GM19324 (cell line): ENCODE measurements around the gene LRP6.
"Not testable (repeated sequence)": the region's sequence is repeated elsewhere in the genome, so short reads cannot be mapped to it uniquely, and the experiment has no call there.

Source experiments
- ATAC-seq: cut with Tn5 transposase; IDR thresholded peaks from one replicate; pipeline ENCODE4 v1.9.1; 2021; ENCODE audit warnings: mild to moderate bottlenecking, moderate library complexity; ENCODE audit not compliant: unreplicated experiment, low FRiP score

Gene LRP6

GRCh38 chr12:12128670-12129069 lies 138.2 kb downstream of the LRP6 start:
- no peak for ATAC-seq

DNA sequence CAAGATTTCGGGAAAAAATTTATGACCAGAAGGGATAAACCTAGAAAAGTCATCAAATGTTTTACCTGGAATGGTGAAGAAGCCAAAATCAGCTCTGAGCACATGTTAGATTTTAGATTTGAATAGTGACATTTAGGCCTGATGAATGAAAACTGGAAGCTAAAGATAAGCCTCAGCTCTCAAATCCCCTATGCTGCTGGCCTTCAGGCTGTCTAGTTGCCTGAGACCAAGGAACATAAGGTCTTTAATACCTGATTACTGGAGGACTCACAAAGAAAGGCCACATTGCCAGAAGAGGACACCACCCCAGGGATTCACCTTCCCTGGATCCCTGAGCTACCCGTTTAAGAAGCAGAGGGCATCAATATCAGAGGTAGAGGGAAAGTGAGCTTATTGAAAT lies 139.5 kb downstream of the LRP6 start:
- ATAC-seq = no peak

GRCh38 chr12:12126551-12126950 lies 140.3 kb downstream of the LRP6 start:
- no peak for ATAC-seq

- ATAC-seq = no peak
These were observed 143.7 kb downstream of the LRP6 start for GRCh38 chr12:12123036-12123604.

- no peak for ATAC-seq
These were observed 145.8 kb downstream of the LRP6 start for GRCh38 chr12:12121061-12121460.

GRCh38 chr12:12116677-12117076 lies 150.2 kb downstream of the LRP6 start:
- no peak for ATAC-seq

DNA sequence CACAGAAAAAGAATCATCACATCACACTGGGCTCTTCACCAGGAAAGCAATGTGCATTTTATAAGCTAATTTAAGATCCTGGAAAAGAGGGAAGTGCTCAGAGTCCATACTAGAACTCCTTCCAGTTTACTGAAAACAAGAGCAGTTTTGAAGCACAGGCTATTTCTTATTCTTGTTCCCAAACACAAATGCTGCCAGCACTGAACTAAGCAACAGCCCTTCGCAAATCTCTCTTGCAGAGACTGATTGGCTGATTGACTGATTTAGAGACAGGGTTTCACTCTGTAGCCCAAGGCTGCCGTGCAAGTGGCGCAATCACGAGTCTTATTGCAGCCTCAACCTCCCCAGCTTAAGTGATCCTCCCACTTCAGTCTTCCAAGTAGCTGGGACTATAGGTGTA lies 151.3 kb downstream of the LRP6 start:
- no peak for ATAC-seq

GRCh38 chr12:12110923-12111555 lies 155.8 kb downstream of the LRP6 start:
- ATAC-seq = not testable (repeated sequence)

DNA sequence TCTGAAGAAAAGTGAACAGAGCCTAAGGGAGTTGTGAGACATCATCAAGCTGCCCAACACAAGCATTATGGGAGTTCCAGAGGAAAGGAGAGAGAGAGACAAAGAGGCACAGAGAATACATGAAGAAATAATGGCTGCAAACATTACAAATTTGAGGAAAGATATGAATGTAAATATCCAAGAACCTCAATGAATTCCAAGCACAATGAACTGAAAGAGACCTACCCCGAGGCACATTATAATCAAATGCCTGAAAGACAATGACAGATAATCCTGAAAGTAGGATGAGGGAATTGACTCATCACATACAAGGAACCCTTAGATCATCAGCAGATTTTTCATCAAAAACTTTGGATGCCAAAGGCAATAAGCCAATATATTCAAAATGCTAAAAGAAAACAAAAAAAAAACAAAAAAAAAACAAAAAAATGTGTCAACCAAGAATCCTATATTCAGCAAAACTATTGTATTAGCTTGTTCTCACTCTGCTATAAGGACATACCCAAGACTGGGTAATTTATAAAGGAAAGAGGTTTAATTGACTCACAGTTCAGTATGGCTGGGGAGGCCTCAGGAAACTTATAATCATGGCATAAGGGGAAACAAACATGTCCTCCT lies 158.3 kb downstream of the LRP6 start:
- no peak for ATAC-seq

DNA sequence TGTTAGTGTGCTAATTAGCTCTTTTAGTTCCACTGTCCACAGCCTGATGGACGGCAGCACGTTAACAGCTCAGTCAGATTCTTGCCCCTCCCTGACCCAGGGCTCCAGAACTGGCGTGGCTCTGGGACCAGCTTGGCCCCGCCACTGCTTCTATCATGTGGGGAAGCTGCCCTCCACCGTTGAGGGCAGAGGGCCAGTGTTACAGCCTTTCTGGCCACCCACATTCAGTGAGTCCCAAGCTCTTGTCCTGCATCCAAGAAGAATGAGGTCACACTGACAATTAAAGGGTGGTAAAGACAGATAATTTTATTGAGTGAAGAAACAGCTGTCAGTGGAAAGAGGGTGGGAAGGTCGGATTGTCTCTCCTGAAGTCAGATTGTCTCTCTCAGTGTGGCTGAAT lies 159.2 kb downstream of the LRP6 start:
- no peak for ATAC-seq

- no peak for ATAC-seq
These were observed 167.7 kb downstream of the LRP6 start for GRCh38 chr12:12099102-12099501.

GRCh38 chr12:12098691-12099015 lies 168.2 kb downstream of the LRP6 start:
- no peak for ATAC-seq

- no peak for ATAC-seq
These were observed 168.8 kb downstream of the LRP6 start for GRCh38 chr12:12097891-12098690.

GRCh38 chr12:12095021-12095420 lies 171.8 kb downstream of the LRP6 start:
- ATAC-seq = no peak

DNA sequence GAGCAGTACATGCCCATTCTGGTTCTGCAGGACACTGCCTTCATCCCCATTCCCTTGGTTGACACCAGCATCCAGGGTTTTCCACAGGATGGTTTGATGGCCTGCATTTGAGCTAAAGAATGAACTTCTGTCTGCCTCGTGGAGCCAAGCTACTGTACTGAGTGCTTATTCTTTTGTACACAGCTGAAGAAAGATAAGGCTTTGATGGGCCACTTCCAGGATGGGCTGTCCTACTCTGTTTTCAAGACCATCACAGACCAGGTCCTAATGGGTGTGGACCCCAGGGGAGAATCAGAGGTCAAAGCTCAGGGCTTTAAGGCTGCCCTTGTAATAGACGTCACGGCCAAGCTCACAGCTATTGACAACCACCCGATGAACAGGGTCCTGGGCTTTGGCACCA lies 172.4 kb downstream of the LRP6 start:
- no peak for ATAC-seq

DNA sequence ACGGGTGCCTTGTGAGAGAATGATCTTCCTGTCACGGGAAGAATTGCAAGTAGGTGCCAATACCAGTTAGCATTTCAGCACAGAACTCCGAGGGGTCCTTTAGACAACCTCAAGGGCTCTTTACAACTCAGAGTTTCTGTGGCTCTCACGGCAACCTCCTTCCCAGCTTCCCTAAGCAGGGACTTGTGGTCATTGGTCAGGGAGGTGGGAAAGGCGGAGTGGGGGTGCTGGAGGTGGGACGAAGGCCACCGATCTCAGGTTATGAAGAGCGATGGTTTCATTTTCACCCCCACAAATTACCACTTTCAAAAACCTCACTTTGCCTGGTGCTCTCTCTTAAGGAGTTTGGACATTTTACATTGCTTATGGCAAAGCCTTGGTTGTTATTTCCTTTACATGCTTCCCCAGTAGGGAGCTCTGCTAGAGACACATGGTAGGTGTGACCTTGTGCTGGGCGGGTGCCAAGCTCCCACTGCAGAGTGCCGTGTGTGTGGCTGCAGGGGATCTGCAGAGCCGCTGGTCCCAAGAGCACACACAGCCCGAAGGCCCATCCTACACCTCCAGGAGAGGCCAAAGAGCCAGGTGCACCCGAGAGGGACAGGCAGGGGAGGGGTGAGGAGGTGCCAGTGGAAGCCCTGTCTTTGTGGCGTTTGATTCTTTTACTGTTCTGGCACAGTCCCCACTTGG lies 174.7 kb downstream of the LRP6 start:
- ATAC-seq = no peak

DNA sequence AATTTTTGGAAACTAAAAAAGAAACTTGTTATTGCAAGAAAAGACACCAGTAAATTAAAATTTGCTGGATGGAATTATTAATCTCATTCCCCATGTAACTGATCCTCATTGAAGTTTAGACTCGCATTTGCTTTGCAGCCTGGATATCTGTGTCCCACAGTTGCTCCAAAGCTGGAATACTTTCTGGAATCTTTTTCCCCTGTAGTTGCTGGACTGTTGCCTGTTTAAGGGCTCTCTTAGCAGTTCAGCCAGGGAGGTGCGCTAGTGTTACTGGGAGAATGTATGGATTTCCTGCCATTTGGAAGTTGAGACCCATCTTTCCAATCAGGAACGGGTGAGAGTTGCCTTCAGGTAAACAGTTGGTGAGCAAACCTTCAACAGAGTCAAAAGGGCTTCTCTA lies 175.8 kb downstream of the LRP6 start:
- no peak for ATAC-seq

GRCh38 chr12:12088761-12089160 lies 178.1 kb downstream of the LRP6 start:
- ATAC-seq = no peak

- no peak for ATAC-seq
These were observed 178.7 kb downstream of the LRP6 start for GRCh38 chr12:12088147-12088546.

- ATAC-seq = no peak
These were observed 179.2 kb downstream of the LRP6 start for GRCh38 chr12:12087693-12088034.
